H1 (cell line): ENCODE results near the gene RERE. TPM values are rescaled to one million over a fixed set of nuclear protein-coding genes. Genes with fewer than 3 reads are reported as not detected.

Experiments used
- CTCF ChIA-PET: fragments of 300-600 bp; sonication (Branson Sonifier 250); formaldehyde crosslinking; loops from one replicate; lab custom pipeline; 2021; ENCODE audit not compliant: partially characterized antibody; lab: Charles Lee
- POLR2A ChIA-PET: fragments of 300-600 bp; sonication (Branson Sonifier 250); formaldehyde crosslinking; loops from one replicate; lab custom pipeline; 2021; ENCODE audit warnings: inconsistent platforms; ENCODE audit not compliant: partially characterized antibody; lab: Charles Lee
- DNase-seq, 2 experiments: peaks; one replicate each; pipeline versions ENCODE4 v3.0.0 to v3.0.0-alpha.2; 2010 to 2022; ENCODE audit warnings: low spot score in 2 of 2, low read depth in 1 of 2, mixed read lengths in 1 of 2
- FAIRE-seq: peaks from 2 replicates; lab custom pipeline; 2011; peaks lifted over from hg19 to GRCh38; lab: Jason Lieb, UNC
- H2AFZ ChIP-seq: 2 replicates; pipeline ENCODE4 v1.8.1; 2012; ENCODE audit warnings: low read length, inconsistent platforms
- H2AK5ac ChIP-seq: 2 replicates; pipeline ENCODE4 v1.6.1; 2013; ENCODE audit warnings: low read depth, low read length
- H2BK120ac ChIP-seq: replicated peaks from 2 replicates; pipeline ENCODE3; 2013; ENCODE audit warnings: low read depth, low read length, inconsistent platforms
- H2BK12ac ChIP-seq: 2 replicates; pipeline ENCODE4 v1.6.1; 2013; ENCODE audit warnings: low read depth, low read length
- H2BK15ac ChIP-seq: 2 replicates; pipeline ENCODE4 v1.6.1; 2013; ENCODE audit warnings: low read length
- H2BK20ac ChIP-seq: 2 replicates; pipeline ENCODE4 v1.6.1; 2013; ENCODE audit warnings: low read length
- H2BK5ac ChIP-seq: 2 replicates; pipeline ENCODE4 v1.6.1; 2013; ENCODE audit warnings: low read depth, low read length
- H3K14ac ChIP-seq: 2 replicates; pipeline ENCODE4 v1.6.1; 2013; ENCODE audit warnings: inconsistent platforms; ENCODE audit not compliant: insufficient read length
- H3K18ac ChIP-seq: 2 replicates; pipeline ENCODE4 v1.6.1; 2013; ENCODE audit warnings: low read length; ENCODE audit errors: extremely low read depth
- H3K23ac ChIP-seq: 2 replicates; pipeline ENCODE4 v1.6.1; 2013; ENCODE audit warnings: inconsistent platforms; ENCODE audit not compliant: insufficient read length
- H3K23me2 ChIP-seq: 2 replicates; pipeline ENCODE4 v1.6.1; 2013; ENCODE audit warnings: low read depth, low read length
- H3K27ac ChIP-seq: 2 replicates; pipeline ENCODE4 v1.6.1; 2011; ENCODE audit warnings: low read depth, low read length, inconsistent platforms
- H3K27me3 ChIP-seq, 4 experiments: replicated peaks in 1 of 4; 1 replicate in 1 of 4; 2 replicates in 3 of 4; pipeline versions ENCODE4 v1.6.1 to v1.8.1; 2011 to 2013; ENCODE audit warnings: low read length in 3 of 4, mild to moderate bottlenecking in 3 of 4, inconsistent platforms in 2 of 4, mixed read lengths in 2 of 4, moderate library complexity in 1 of 4; ENCODE audit not compliant: control insufficient read depth in 3 of 4, insufficient read depth in 3 of 4; ENCODE audit errors: extremely low read depth in 1 of 4
- H3K36me3 ChIP-seq, 4 experiments: 2 replicates each; pipeline versions ENCODE4 v1.6.1 to v1.8.1; 2011 to 2013; ENCODE audit warnings: mild to moderate bottlenecking in 4 of 4, low read length in 3 of 4, moderate library complexity in 2 of 4, control low read depth in 1 of 4, inconsistent platforms in 1 of 4; ENCODE audit not compliant: insufficient read depth in 4 of 4, control insufficient read depth in 2 of 4
- H3K4ac ChIP-seq: replicated peaks from 2 replicates; pipeline ENCODE3; 2013; ENCODE audit warnings: low read length, low read depth, mixed read lengths, inconsistent platforms; ENCODE audit not compliant: insufficient read length
- H3K4me1 ChIP-seq, 4 experiments: replicated peaks in 1 of 4; 1 replicate in 1 of 4; 2 replicates in 3 of 4; pipeline versions ENCODE4 v1.6.1 to v1.8.1; 2011 to 2013; ENCODE audit warnings: low read length in 3 of 4, inconsistent platforms in 2 of 4, mixed read lengths in 1 of 4; ENCODE audit not compliant: insufficient read depth in 4 of 4, control insufficient read depth in 3 of 4
- H3K4me2 ChIP-seq, 2 experiments: 2 replicates each; pipeline versions ENCODE4 v1.6.1 to v1.8.1; 2011 to 2013; ENCODE audit warnings: low read depth in 2 of 2, low read length in 2 of 2, control low read depth in 1 of 2, inconsistent platforms in 1 of 2, mild to moderate bottlenecking in 1 of 2; ENCODE audit not compliant: insufficient read depth in 1 of 2
- H3K4me3 ChIP-seq, 4 experiments: fragments of 200-600, 300-600 bp in 1 of 4; sonication (generic), shearing (Covaris generic), sonication (Bioruptor Twin) in 1 of 4; 2 replicates each; pipeline versions ENCODE4 v1.5.1 to v1.8.1; 2011 to 2016; ENCODE audit warnings: low read length in 4 of 4, low read depth in 3 of 4, control low read depth in 2 of 4, inconsistent platforms in 2 of 4, mild to moderate bottlenecking in 2 of 4, mixed read lengths in 1 of 4, moderate library complexity in 1 of 4; ENCODE audit not compliant: insufficient read depth in 2 of 4; ENCODE audit errors: extremely low read depth in 1 of 4
- H3K56ac ChIP-seq: replicated peaks from 2 replicates; pipeline ENCODE3; 2013; ENCODE audit warnings: low read depth, mild to moderate bottlenecking, mixed read lengths, low read length, inconsistent platforms; ENCODE audit not compliant: insufficient read length
- H3K79me1 ChIP-seq: 2 replicates; pipeline ENCODE4 v1.6.1; 2013; ENCODE audit warnings: low read depth, low read length, control low read depth
- H3K79me2 ChIP-seq, 2 experiments: 2 replicates each; pipeline versions ENCODE4 v1.6.1 to v1.8.1; 2012 to 2013; ENCODE audit warnings: low read length in 2 of 2, mild to moderate bottlenecking in 2 of 2, inconsistent platforms in 1 of 2; ENCODE audit not compliant: insufficient read depth in 2 of 2, control insufficient read depth in 1 of 2
- H3K9ac ChIP-seq, 4 experiments: replicated peaks in 1 of 4; 1 replicate in 1 of 4; 2 replicates in 3 of 4; pipeline versions ENCODE4 v1.6.1 to v1.8.1; 2011 to 2013; ENCODE audit warnings: low read depth in 3 of 4, low read length in 3 of 4, control low read depth in 2 of 4, mild to moderate bottlenecking in 2 of 4, moderate library complexity in 2 of 4, inconsistent platforms in 1 of 4; ENCODE audit errors: extremely low read depth in 1 of 4
- H3K9me3 ChIP-seq, 2 experiments: 2 replicates each; pipeline versions ENCODE4 v1.6.1 to v1.8.1; 2012 to 2013; ENCODE audit warnings: mild to moderate bottlenecking in 2 of 2, moderate library complexity in 2 of 2, control low read depth in 1 of 2, inconsistent platforms in 1 of 2, low read depth in 1 of 2, low read length in 1 of 2, mixed read lengths in 1 of 2; ENCODE audit not compliant: insufficient read depth in 2 of 2
- H4K20me1 ChIP-seq, 2 experiments: replicated peaks in 1 of 2; 2 replicates each; pipeline versions ENCODE3 to v1.8.1; 2011 to 2013; ENCODE audit warnings: inconsistent platforms in 2 of 2, low read length in 2 of 2, mild to moderate bottlenecking in 1 of 2; ENCODE audit not compliant: insufficient read depth in 2 of 2, control insufficient read depth in 1 of 2
- H4K5ac ChIP-seq: 2 replicates; pipeline ENCODE4 v1.6.1; 2013; ENCODE audit warnings: low read length, low read depth, mixed read lengths, inconsistent platforms; ENCODE audit not compliant: insufficient read length
- H4K8ac ChIP-seq: 2 replicates; pipeline ENCODE4 v1.8.0; 2013; ENCODE audit warnings: mild to moderate bottlenecking, moderate library complexity, low read length, inconsistent platforms; ENCODE audit not compliant: insufficient read depth; ENCODE audit errors: extremely low read depth
- H4K91ac ChIP-seq: replicated peaks from 2 replicates; pipeline ENCODE3; 2013; ENCODE audit warnings: low read length, mixed read lengths, inconsistent platforms; ENCODE audit not compliant: insufficient read length
- CEBPB ChIP-seq: IDR thresholded peaks from 2 replicates; pipeline ENCODE4 v1.6.1; 2012; ENCODE audit warnings: low read depth, low read length
- EP300 ChIP-seq, 2 experiments: IDR thresholded peaks; 1 replicate in 1 of 2; 2 replicates in 1 of 2; pipeline ENCODE4 v1.6.1; 2011 to 2012; ENCODE audit warnings: low read depth in 2 of 2, low read length in 2 of 2, mild to moderate bottlenecking in 2 of 2, borderline replicate concordance in 1 of 2, inconsistent platforms in 1 of 2, moderate library complexity in 1 of 2
- HDAC6 ChIP-seq: IDR thresholded peaks from one replicate; pipeline ENCODE4 v1.7.1; 2012; ENCODE audit warnings: low read depth, mild to moderate bottlenecking, inconsistent platforms, low read length, moderate library complexity
- KDM4A ChIP-seq: IDR thresholded peaks from one replicate; pipeline ENCODE4 v1.7.1; 2012; ENCODE audit warnings: low read depth, mild to moderate bottlenecking, moderate library complexity, low read length, inconsistent platforms; ENCODE audit not compliant: severe bottlenecking
- NRF1 ChIP-seq: IDR thresholded peaks from 2 replicates; pipeline ENCODE4 v1.6.1; 2011; ENCODE audit warnings: mild to moderate bottlenecking, low read depth, low read length, improper control_type of control experiment
- SIN3A ChIP-seq, 2 experiments: IDR thresholded peaks in 1 of 2; conservative IDR thresholded peaks in 1 of 2; 2 replicates each; pipeline ENCODE4 v1.6.1; 2011 to 2012; ENCODE audit warnings: low read length in 2 of 2, improper control_type of control experiment in 1 of 2, low read depth in 1 of 2, mild to moderate bottlenecking in 1 of 2
- TAF7 ChIP-seq: optimal IDR thresholded peaks from 2 replicates; pipeline ENCODE3; 2011; ENCODE audit warnings: low read depth, mild to moderate bottlenecking, inconsistent platforms, low read length, moderate library complexity, borderline replicate concordance
- TCF12 ChIP-seq: IDR thresholded peaks from 2 replicates; pipeline ENCODE4 v1.6.1; 2011; ENCODE audit warnings: low read depth, mild to moderate bottlenecking, low read length
- ZNF274 ChIP-seq: IDR thresholded peaks from 2 replicates; pipeline ENCODE4 v1.7.0; 2012; ENCODE audit warnings: low read length, borderline replicate concordance; ENCODE audit errors: extremely low read depth
- WGBS, 2 experiments: shearing (Covaris generic) in 1 of 2; methylation state at CpG; one replicate each; pipeline versions ENCODE4 v1.1.6 to v1.1.7; 2013 to 2015; ENCODE audit warnings: low lambda C conversion rate in 2 of 2, mixed read lengths in 2 of 2, inconsistent platforms in 1 of 2, low coverage in 1 of 2, missing lambda C conversion rate in 1 of 2; ENCODE audit not compliant: insufficient replicate concordance in 2 of 2, insufficient coverage in 1 of 2, insufficient read length in 1 of 2; ENCODE audit errors: extremely low coverage in 1 of 2, missing lambda C conversion rate in 1 of 2; 5-methylcytosine and 5-hydroxymethylcytosine counted together
- polyA plus RNA-seq, 7 experiments: library from polyadenylated mRNA; depleted of rRNA in 3 of 7; stranded (reverse) in 5 of 7; unstranded in 2 of 7; fragments of >200 nt in 5 of 7; fragments of 200-250 nt in 2 of 7; gene quantifications; 1 replicate in 5 of 7; 2 replicates in 1 of 7; 4 replicates in 1 of 7; pipeline versions ENCODE4 v1.2.1 to v1.2.3, GENCODE V29; 2011 to 2013; ENCODE audit warnings: missing spikeins in 2 of 7, mixed read lengths in 2 of 7
- total RNA-seq: library from RNA; stranded (reverse); fragmentation: NEBNext Ultra II Directional; extraction: Animal tissue kit (Norgen Biotek cat#: 25700); gene quantifications from 2 replicates; pipeline ENCODE4 v1.2.1, GENCODE V29; 2021
- TF ChIP-seq, protein P1 (sequence below): IDR thresholded peaks from 2 replicates; pipeline ENCODE4 v1.6.1; 2012; ENCODE audit warnings: inconsistent platforms
- TF ChIP-seq, protein P2 (sequence below): IDR thresholded peaks from 2 replicates; pipeline ENCODE4 v1.6.1; 2012; ENCODE audit warnings: inconsistent platforms

RERE gene
- total and polyA plus RNA-seq, 2 of the 8 experiments (the other 6 are each of a cell fraction or from before 2014, with no cell fraction given), result 15.3 to 142 TPM

GRCh38 chr1:8382051-8382505, 435.4 kb downstream of the RERE start:
- peaks cover 0 to 78% of the 10 kb centered on the region in 2 experiments; a peak in 2 of 4 replicates for H3K79me2 ChIP-seq
- H3K23me2 ChIP-seq, result no peaks in the 10 kb centered on the region
- POLR2A ChIA-PET, result interaction anchor here (1.2 kb wide), 1 partner anchor 42 kb away, joined by 3 read pairs; no protein-coding TSS in a partner anchor
- no peak overlapping the region for H2BK120ac ChIP-seq
- CTCF ChIA-PET, result interaction anchor here (1.0 to 2.8 kb wide), 6 partner anchors 10 to 57 kb away, joined by 3 to 11 read pairs (median 4); no protein-coding TSS in a partner anchor
- no peak overlapping the region for H2BK12ac ChIP-seq
- H3K27ac ChIP-seq, result no peak overlapping the region
- FAIRE-seq, result peak; percentile 81
- TF ChIP-seq NRF1 (no peak), SIN3A (conservative IDR thresholded peaks at IDR 0.05 in 1 of 2, IDR thresholded peaks at IDR 0.05 in 1 of 2; ENCODE audit: low read depth in 1 of 2, low read length in 2 of 2) (0 out of 4 replicates have a peak, but pooled peaks of 1 of the 2 experiments have one; percentile 46), CEBPB (no peak), KDM4A (no peak), TCF12 (no peak), EP300 (IDR thresholded peaks at IDR 0.05; ENCODE audit: borderline replicate concordance in 1 of 2, low read depth in 2 of 2, low read length in 2 of 2) (no peak), ZNF274 (no peak), TAF7 (no peak), HDAC6 (no peak)
- TF ChIP-seq, protein P1, sequence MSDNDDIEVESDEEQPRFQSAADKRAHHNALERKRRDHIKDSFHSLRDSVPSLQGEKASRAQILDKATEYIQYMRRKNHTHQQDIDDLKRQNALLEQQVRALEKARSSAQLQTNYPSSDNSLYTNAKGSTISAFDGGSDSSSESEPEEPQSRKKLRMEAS, result peak; percentile 49
- TF ChIP-seq, protein P2, sequence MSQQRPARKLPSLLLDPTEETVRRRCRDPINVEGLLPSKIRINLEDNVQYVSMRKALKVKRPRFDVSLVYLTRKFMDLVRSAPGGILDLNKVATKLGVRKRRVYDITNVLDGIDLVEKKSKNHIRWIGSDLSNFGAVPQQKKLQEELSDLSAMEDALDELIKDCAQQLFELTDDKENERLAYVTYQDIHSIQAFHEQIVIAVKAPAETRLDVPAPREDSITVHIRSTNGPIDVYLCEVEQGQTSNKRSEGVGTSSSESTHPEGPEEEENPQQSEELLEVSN, result no peak
- TF ChIP-seq, all 59 proteins: peak for 2
- Histone ChIP-seq H4K8ac (no peak overlapping the region), H2BK15ac (no peak overlapping the region), H3K56ac (no peak overlapping the region), H3K4me3 (no peak overlapping the region), H3K36me3 (peaks cover 0 to 3% (median 0%) of the 10 kb centered on the region in 4 experiments; a peak in 2 of 8 replicates), H2AFZ (no peak overlapping the region), H3K23ac (no peak overlapping the region), H3K18ac (no peak overlapping the region), H3K27me3 (no peaks in the 10 kb centered on the region), H3K4me2 (peak overlapping the region; percentile 15 to 26; a peak in 2 of 4 replicates), H3K79me1 (peaks cover 23% of the 10 kb centered on the region), H2BK5ac (no peak overlapping the region), H2AK5ac (no peak overlapping the region), H3K9me3 (no peaks in the 10 kb centered on the region), H3K4me1 (peaks cover 0 to 21% (median 13%) of the 10 kb centered on the region in 4 experiments; a peak in 5 of 7 replicates), H4K20me1 (peaks cover 15 to 28% of the 10 kb centered on the region in 2 experiments), H3K4ac (no peak overlapping the region), H2BK20ac (no peak overlapping the region), H4K5ac (no peak overlapping the region), H3K9ac (no peak overlapping the region), H3K14ac (no peak overlapping the region), H4K91ac (no peak overlapping the region)
- WGBS, 2 experiments, result 90% methylated on average over 9 of the region's 9 CpGs; no CpG with 5 or more reads in 1 of the 2 experiments
- DNase-seq, result no peak
